K562 (cell line): ENCODE data around the gene RPL7L1. TPM values are rescaled to one million over a fixed set of nuclear protein-coding genes. Genes with fewer than 3 reads are reported as not detected.

ENCODE experiments used
- AFF1 ChIP-seq, 2 experiments: fragments of 450-650 bp; IDR thresholded peaks; 2 replicates each; pipeline ENCODE4 v1.6.1; 2018; ENCODE audit warnings: mild to moderate bottlenecking in 2 of 2, low read depth in 1 of 2; ENCODE audit not compliant: partially characterized antibody in 2 of 2
- ATF7 ChIP-seq: fragments of 450-650 bp; IDR thresholded peaks from 2 replicates; pipeline ENCODE4 v1.7.1; 2014; ENCODE audit warnings: mild to moderate bottlenecking, moderate library complexity
- DPF2 ChIP-seq: fragments of 450-650 bp; IDR thresholded peaks from 2 replicates; pipeline ENCODE4 v1.6.1; 2016
- FOXM1 ChIP-seq, 2 experiments: fragments of 450-650 bp in 1 of 2; sonication (generic) in 1 of 2; formaldehyde crosslinking in 1 of 2; IDR thresholded peaks; 2 replicates each; pipeline versions ENCODE4 v1.6.1 to v1.9.0; 2017 to 2022; ENCODE audit warnings: low read depth in 2 of 2, mild to moderate bottlenecking in 2 of 2, missing genetic modification reagents in 1 of 2, moderate library complexity in 1 of 2
- MED1 ChIP-seq: sonication (generic); formaldehyde crosslinking; IDR thresholded peaks from 2 replicates; pipeline ENCODE4 v1.8.1; 2023; ENCODE audit warnings: missing genetic modification reagents, borderline replicate concordance
- MTA1 ChIP-seq: fragments of 450-650 bp; IDR thresholded peaks from 2 replicates; pipeline ENCODE4 v1.6.1; 2017; ENCODE audit warnings: borderline replicate concordance
- RHOXF2B ChIP-seq: fragments of 250-450 bp; sonication (Bioruptor Pico); conservative IDR thresholded peaks from 2 replicates; pipeline ENCODE4 v1.5.1; 2021
- STAT6 ChIP-seq: sonication (generic); formaldehyde crosslinking; IDR thresholded peaks from 2 replicates; pipeline ENCODE4 v1.8.1; 2023; ENCODE audit warnings: mild to moderate bottlenecking, missing genetic modification reagents
- TFAP4 ChIP-seq: sonication (generic); formaldehyde crosslinking; IDR thresholded peaks from 2 replicates; pipeline ENCODE4 v1.8.0; 2022; ENCODE audit warnings: missing genetic modification reagents, mild to moderate bottlenecking, moderate library complexity, borderline replicate concordance
- THRB ChIP-seq: fragments of 450-650 bp; formaldehyde crosslinking; conservative IDR thresholded peaks from 2 replicates; pipeline ENCODE4 v1.4.0; 2022; ENCODE audit warnings: mild to moderate bottlenecking, missing genetic modification characterization
- ZKSCAN1 ChIP-seq: fragments of 150-350 bp; IDR thresholded peaks from 2 replicates; pipeline ENCODE4 v1.6.1; 2016; ENCODE audit warnings: low read depth, low read length
- ZNF263 ChIP-seq: sonication (generic); formaldehyde crosslinking; IDR thresholded peaks from 2 replicates; pipeline ENCODE4 v1.8.0; 2022; ENCODE audit warnings: mild to moderate bottlenecking, missing genetic modification reagents, borderline replicate concordance
- ZNF280A ChIP-seq: fragments of 450-650 bp; IDR thresholded peaks from 2 replicates; pipeline ENCODE4 v1.6.1; 2018; ENCODE audit warnings: mild to moderate bottlenecking, low read depth; ENCODE audit not compliant: partially characterized antibody
- ZNF280B ChIP-seq: fragments of 250-450 bp; sonication (Bioruptor Pico); IDR thresholded peaks from 2 replicates; pipeline ENCODE4 v1.5.1; 2021; ENCODE audit warnings: mild to moderate bottlenecking
- ZNF586 ChIP-seq: fragments of 450-650 bp; formaldehyde crosslinking; conservative IDR thresholded peaks from 2 replicates; pipeline ENCODE4 v1.4.0; 2020; ENCODE audit warnings: mild to moderate bottlenecking, moderate library complexity
- polyA plus RNA-seq, 8 experiments: library from polyadenylated mRNA; depleted of rRNA in 4 of 8; stranded (reverse) in 5 of 8; unstranded in 3 of 8; fragments of >200 nt; fragmentation: Nextera tagmentation in 2 of 8; fragmentation: Illumina TruSeq in 1 of 8; extraction: Ambion mirVana in 2 of 8; extraction: Trizol in 1 of 8; gene quantifications; 2 replicates each; pipeline versions ENCODE4 v1.2.1 to v1.2.3, GENCODE V29; 2011 to 2014; ENCODE audit warnings: inconsistent platforms in 1 of 8, missing spikeins in 1 of 8
- total RNA-seq, 7 experiments: library from RNA; depleted of rRNA in 6 of 7; stranded (reverse); fragments of >200 nt in 6 of 7; fragmentation: Illumina TruSeq in 2 of 7; extraction: Trizol in 2 of 7; gene quantifications; 2 replicates each; pipeline versions ENCODE4 v1.2.1 to v1.2.3, GENCODE V29; 2011 to 2021; ENCODE audit warnings: low replicate concordance in 1 of 7

RPL7L1 gene
- total and polyA plus RNA-seq, 9 of the 15 experiments (the other 6 are each of a cell fraction or from before 2014, with no cell fraction given) = 129 to 259 (median 164) TPM

- no peak for TF ChIP-seq MED1 (CRISPR knock-in tag)
- TF ChIP-seq RHOXF2B = no peak
- no peak for TF ChIP-seq STAT6 (CRISPR knock-in tag)
- TF ChIP-seq ZNF586 (CRISPR knock-in tag) = no peak
- TF ChIP-seq AFF1 (IDR thresholded peaks at IDR 0.05; ENCODE audit: low read depth in 1 of 2, partially characterized antibody in 2 of 2) = peak in 1 of 2 experiments; percentile 44
- TF ChIP-seq MTA1 = no peak
- TF ChIP-seq DPF2 = no peak
- no peak for TF ChIP-seq THRB (CRISPR knock-in tag)
- no peak; the same call in 1 of the 2 replicates for TF ChIP-seq TFAP4 (CRISPR knock-in tag)
- no peak for TF ChIP-seq ZNF280B (CRISPR knock-in tag)
- TF ChIP-seq ZNF263 = no peak
- no peak for TF ChIP-seq FOXM1 (IDR thresholded peaks at IDR 0.05; ENCODE audit: low read depth)
- TF ChIP-seq FOXM1 (CRISPR knock-in tag; IDR thresholded peaks at IDR 0.05; ENCODE audit: low read depth) = no peak
- no peak for TF ChIP-seq ZKSCAN1
- no peak for TF ChIP-seq ZNF280A
- peak; percentile 31; the same call in 1 of the 2 replicates for TF ChIP-seq ATF7
Measured at GRCh38 chr6:42901538-42901957, 22.1 kb downstream of the RPL7L1 start (continued).
